Esophagus squamous epithelium (tissue), 4 donors: ENCODE data around the gene ESRP2.

Source experiments
- POLR2A ChIP-seq, 4 donors: fragments of 450-650 bp; IDR thresholded peaks; one replicate each; pipeline ENCODE4 v1.6.1; 2017; ENCODE audit warnings: antibody characterized with exemption in 4 of 4, mild to moderate bottlenecking in 4 of 4, moderate library complexity in 3 of 4
- TF ChIP-seq, protein P1 (sequence below), 6 experiments: fragments of 450-650 bp in 4 of 6; fragments of 200-600 bp in 2 of 6; sonication (generic) in 2 of 6; IDR thresholded peaks; one replicate each; pipeline ENCODE4 v1.5.1; 2016 to 2019; ENCODE audit warnings: antibody characterized with exemption in 6 of 6, mild to moderate bottlenecking in 4 of 6, moderate library complexity in 4 of 6

GRCh38 chr16:68238029-68238345, 2.1 kb upstream of the ESRP2 start:
- TF ChIP-seq, protein P1, sequence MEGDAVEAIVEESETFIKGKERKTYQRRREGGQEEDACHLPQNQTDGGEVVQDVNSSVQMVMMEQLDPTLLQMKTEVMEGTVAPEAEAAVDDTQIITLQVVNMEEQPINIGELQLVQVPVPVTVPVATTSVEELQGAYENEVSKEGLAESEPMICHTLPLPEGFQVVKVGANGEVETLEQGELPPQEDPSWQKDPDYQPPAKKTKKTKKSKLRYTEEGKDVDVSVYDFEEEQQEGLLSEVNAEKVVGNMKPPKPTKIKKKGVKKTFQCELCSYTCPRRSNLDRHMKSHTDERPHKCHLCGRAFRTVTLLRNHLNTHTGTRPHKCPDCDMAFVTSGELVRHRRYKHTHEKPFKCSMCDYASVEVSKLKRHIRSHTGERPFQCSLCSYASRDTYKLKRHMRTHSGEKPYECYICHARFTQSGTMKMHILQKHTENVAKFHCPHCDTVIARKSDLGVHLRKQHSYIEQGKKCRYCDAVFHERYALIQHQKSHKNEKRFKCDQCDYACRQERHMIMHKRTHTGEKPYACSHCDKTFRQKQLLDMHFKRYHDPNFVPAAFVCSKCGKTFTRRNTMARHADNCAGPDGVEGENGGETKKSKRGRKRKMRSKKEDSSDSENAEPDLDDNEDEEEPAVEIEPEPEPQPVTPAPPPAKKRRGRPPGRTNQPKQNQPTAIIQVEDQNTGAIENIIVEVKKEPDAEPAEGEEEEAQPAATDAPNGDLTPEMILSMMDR (IDR thresholded peaks at IDR 0.05), result no peak
- TF ChIP-seq POLR2A (IDR thresholded peaks at IDR 0.05), result no peak
